ENCODE data around the gene FRYL.

DNA sequence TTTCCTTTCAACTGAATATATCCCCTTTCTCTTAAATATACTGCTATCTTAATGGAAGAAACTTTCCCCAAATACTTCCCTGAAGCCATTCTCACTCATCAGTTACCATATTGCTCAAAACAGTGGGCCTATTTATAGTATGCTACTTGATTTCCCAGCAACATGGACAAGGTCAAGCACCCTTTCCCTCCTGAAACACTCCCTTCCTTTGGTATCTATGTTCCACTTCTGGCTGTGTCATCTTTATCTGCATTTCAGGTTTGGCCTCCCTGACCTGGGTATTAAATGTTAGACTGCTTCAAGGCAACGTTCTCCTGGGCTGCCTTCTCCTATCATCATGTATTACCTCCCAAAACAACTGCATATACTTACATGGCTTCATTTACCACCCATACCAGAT is 188.7 kb downstream of the FRYL start:
- TF ChIP-seq, protein P1, sequence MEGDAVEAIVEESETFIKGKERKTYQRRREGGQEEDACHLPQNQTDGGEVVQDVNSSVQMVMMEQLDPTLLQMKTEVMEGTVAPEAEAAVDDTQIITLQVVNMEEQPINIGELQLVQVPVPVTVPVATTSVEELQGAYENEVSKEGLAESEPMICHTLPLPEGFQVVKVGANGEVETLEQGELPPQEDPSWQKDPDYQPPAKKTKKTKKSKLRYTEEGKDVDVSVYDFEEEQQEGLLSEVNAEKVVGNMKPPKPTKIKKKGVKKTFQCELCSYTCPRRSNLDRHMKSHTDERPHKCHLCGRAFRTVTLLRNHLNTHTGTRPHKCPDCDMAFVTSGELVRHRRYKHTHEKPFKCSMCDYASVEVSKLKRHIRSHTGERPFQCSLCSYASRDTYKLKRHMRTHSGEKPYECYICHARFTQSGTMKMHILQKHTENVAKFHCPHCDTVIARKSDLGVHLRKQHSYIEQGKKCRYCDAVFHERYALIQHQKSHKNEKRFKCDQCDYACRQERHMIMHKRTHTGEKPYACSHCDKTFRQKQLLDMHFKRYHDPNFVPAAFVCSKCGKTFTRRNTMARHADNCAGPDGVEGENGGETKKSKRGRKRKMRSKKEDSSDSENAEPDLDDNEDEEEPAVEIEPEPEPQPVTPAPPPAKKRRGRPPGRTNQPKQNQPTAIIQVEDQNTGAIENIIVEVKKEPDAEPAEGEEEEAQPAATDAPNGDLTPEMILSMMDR (conservative IDR thresholded peaks at IDR 0.05), result no peak
- no peak for TF ChIP-seq ZFX (IDR thresholded peaks at IDR 0.05)
